Parathyroid adenoma (tissue), 2 donors: ENCODE measurements around the gene GNAS-AS1.

ENCODE experiments used
- H2AFZ ChIP-seq: fragments of 300-600 bp; sonication (generic); one replicate; pipeline ENCODE4 v1.7.0; 2017; ENCODE audit warnings: antibody characterized with exemption, mild to moderate bottlenecking
- H3K27ac ChIP-seq: fragments of 300-600 bp; sonication (generic); one replicate; pipeline ENCODE4 v1.7.0; 2017
- H3K27me3 ChIP-seq: fragments of 300-600 bp; sonication (generic); one replicate; pipeline ENCODE4 v1.7.0; 2017; ENCODE audit warnings: low read length; ENCODE audit not compliant: control insufficient read depth, insufficient read depth
- H3K36me3 ChIP-seq: fragments of 300-600 bp; sonication (generic); one replicate; pipeline ENCODE4 v1.7.0; 2017; ENCODE audit warnings: low read length; ENCODE audit not compliant: control insufficient read depth, insufficient read depth
- H3K4me1 ChIP-seq: fragments of 300-600 bp; sonication (generic); one replicate; pipeline ENCODE4 v1.7.0; 2017; ENCODE audit warnings: control low read depth
- H3K4me2 ChIP-seq: fragments of 300-600 bp; sonication (generic); one replicate; pipeline ENCODE4 v1.7.0; 2017; ENCODE audit warnings: low read length
- H3K4me3 ChIP-seq: fragments of 300-600 bp; sonication (generic); one replicate; pipeline ENCODE4 v1.7.0; 2017; ENCODE audit warnings: low read depth, low read length
- H3K79me2 ChIP-seq: fragments of 300-600 bp; sonication (generic); one replicate; pipeline ENCODE4 v1.7.0; 2017; ENCODE audit warnings: control low read depth
- H3K9ac ChIP-seq: fragments of 300-600 bp; sonication (generic); one replicate; pipeline ENCODE4 v1.7.0; 2017; ENCODE audit warnings: mild to moderate bottlenecking
- H3K9me3 ChIP-seq: fragments of 300-600 bp; sonication (generic); one replicate; pipeline ENCODE4 v1.7.0; 2017; ENCODE audit warnings: low read length; ENCODE audit not compliant: control insufficient read depth
- CTCF ChIP-seq: fragments of 300-600 bp; sonication (generic); IDR thresholded peaks from one replicate; pipeline ENCODE4 v1.7.0; 2017; ENCODE audit warnings: antibody characterized with exemption, mild to moderate bottlenecking
- donor health status: primary hyperparathyroidism.

Gene GNAS-AS1

GRCh38 chr20:58837717-58838116, 13.0 kb downstream of the GNAS-AS1 start:
- H3K4me1 ChIP-seq, result no peaks in the 10 kb centered on the region
- no peak for TF ChIP-seq CTCF
- H3K27ac ChIP-seq, result no peak overlapping the region
- no peak overlapping the region for H3K4me2 ChIP-seq
- no peak overlapping the region for H2AFZ ChIP-seq
- no peaks in the 10 kb centered on the region for H3K79me2 ChIP-seq
- no peak overlapping the region for H3K9ac ChIP-seq
- no peaks in the 10 kb centered on the region for H3K9me3 ChIP-seq
- no peaks in the 10 kb centered on the region for H3K27me3 ChIP-seq
- H3K36me3 ChIP-seq, result no peaks in the 10 kb centered on the region
- no peak overlapping the region for H3K4me3 ChIP-seq

DNA sequence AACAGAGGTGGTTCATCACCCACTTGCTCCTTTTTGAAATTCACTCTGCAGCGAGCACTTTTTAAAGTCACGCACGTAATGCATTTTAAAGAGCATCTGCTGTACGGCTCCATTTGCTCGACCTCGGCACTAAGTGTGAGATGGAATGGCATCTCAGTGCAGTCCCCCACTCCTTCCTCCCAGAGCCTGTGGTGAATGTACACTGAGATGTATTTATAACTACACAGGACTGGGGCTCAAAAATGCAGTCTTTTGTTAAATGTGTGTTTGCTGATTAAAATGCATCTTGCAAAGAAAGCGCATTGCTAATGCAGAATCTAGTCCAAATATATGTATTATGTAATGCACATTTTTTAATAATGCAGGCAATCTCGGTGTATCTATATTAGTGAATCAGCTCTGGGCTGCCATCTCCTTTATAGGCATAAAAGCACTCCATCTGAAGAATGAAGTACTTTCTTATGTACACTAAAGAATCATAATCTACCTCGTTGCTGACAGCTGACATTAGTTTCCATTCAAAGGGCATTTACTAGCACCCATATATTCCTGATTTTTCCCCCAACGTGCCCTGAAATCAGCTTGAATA, 14.0 kb downstream of the GNAS-AS1 start:
- H3K4me3 ChIP-seq, result no peak overlapping the region
- TF ChIP-seq CTCF, result no peak
- no peak overlapping the region for H3K9ac ChIP-seq
- H3K36me3 ChIP-seq, result no peaks in the 10 kb centered on the region
- H3K27ac ChIP-seq, result no peak overlapping the region
- no peaks in the 10 kb centered on the region for H3K27me3 ChIP-seq
- H3K4me2 ChIP-seq, result no peak overlapping the region
- H2AFZ ChIP-seq, result no peak overlapping the region
- H3K4me1 ChIP-seq, result no peaks in the 10 kb centered on the region
- H3K9me3 ChIP-seq, result no peaks in the 10 kb centered on the region
- no peaks in the 10 kb centered on the region for H3K79me2 ChIP-seq

GRCh38 chr20:58835231-58835630, 15.5 kb downstream of the GNAS-AS1 start:
- H3K27ac ChIP-seq, result no peak overlapping the region
- no peak overlapping the region for H3K4me2 ChIP-seq
- H3K4me3 ChIP-seq, result no peak overlapping the region
- no peaks in the 10 kb centered on the region for H3K36me3 ChIP-seq
- no peak overlapping the region for H3K9ac ChIP-seq
- no peaks in the 10 kb centered on the region for H3K27me3 ChIP-seq
- no peaks in the 10 kb centered on the region for H3K4me1 ChIP-seq
- no peak overlapping the region for H2AFZ ChIP-seq
- no peaks in the 10 kb centered on the region for H3K9me3 ChIP-seq
- no peak for TF ChIP-seq CTCF
- no peaks in the 10 kb centered on the region for H3K79me2 ChIP-seq

DNA sequence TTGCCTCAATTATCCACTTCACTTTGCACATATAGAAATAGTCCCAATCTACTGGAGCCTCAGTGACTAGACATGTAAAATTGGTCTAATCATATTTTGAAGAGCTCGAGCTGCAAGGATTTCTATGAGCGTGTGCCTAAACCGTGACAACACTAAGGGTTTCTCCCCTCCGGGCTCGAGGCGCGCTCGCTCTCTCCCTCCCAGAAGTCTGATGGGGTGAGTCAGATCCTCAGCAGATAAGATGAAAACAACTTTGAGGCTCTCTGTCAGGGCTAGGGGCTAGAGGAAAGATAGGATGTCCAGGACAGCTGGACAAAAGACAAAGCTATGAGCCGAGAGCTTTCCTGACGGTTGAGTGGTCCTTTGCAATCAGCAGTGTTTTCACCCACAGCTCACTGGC, 16.8 kb downstream of the GNAS-AS1 start:
- Histone ChIP-seq H3K36me3 (no peaks in the 10 kb centered on the region), H3K4me2 (no peak overlapping the region), H3K9ac (no peak overlapping the region), H3K27me3 (no peaks in the 10 kb centered on the region), H3K79me2 (no peaks in the 10 kb centered on the region), H3K4me1 (no peaks in the 10 kb centered on the region), H3K9me3 (no peaks in the 10 kb centered on the region), H3K4me3 (no peak overlapping the region), H2AFZ (no peak overlapping the region), H3K27ac (no peak overlapping the region)
- TF ChIP-seq CTCF, result no peak

DNA sequence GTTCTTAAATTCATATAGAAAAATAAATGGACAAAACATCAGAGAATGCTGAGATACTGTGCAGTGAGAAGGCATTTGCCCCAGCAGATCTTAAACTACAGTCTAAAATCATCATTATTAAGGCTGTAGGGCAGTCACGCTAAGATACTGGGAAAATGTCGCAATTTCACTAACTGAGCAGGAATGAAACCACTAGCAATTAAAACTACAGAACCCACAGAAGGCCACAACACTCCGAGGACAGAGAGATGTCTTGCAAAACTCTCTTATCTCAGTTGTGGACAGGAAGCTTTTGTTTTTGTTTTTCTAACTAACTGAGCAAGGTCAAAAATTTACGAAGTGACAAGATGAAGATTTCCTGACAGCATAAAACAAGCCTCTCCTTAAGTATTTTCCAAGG, 18.2 kb downstream of the GNAS-AS1 start:
- no peak overlapping the region for H3K9ac ChIP-seq
- no peaks in the 10 kb centered on the region for H3K4me1 ChIP-seq
- no peaks in the 10 kb centered on the region for H3K9me3 ChIP-seq
- no peak overlapping the region for H3K4me3 ChIP-seq
- no peaks in the 10 kb centered on the region for H3K79me2 ChIP-seq
- TF ChIP-seq CTCF, result no peak
- H3K4me2 ChIP-seq, result no peak overlapping the region
- H2AFZ ChIP-seq, result no peak overlapping the region
- no peaks in the 10 kb centered on the region for H3K36me3 ChIP-seq
- no peak overlapping the region for H3K27ac ChIP-seq
- H3K27me3 ChIP-seq, result no peaks in the 10 kb centered on the region
